K562 (cell line): Measurements from ENCODE around the gene C18orf63. TPM values are rescaled to one million over a fixed set of nuclear protein-coding genes. Genes with fewer than 3 reads are reported as not detected.

ENCODE experiments used
- ATAC-seq: fragments of 200-7000 bp; cut with Tn5 transposase; 3 replicates; pipeline ENCODE4 v1.9.1; 2020; ENCODE audit warnings: moderate library complexity
- BruUV-seq: library from RNA; stranded (reverse); fragments of 400-500 nt; replicated peaks from 2 replicates; lab custom pipeline; 2021; lab: Mats Ljungman, UMichigan
- CTCF ChIA-PET: fragments of 300-600 bp; formaldehyde crosslinking; extraction: SDS; loops from one replicate; lab custom pipeline; 2021; ENCODE audit warnings: low intra/inter-chr PET ratio; lab: Yijun Ruan, JAX
- POLR2A ChIA-PET: fragments of 300-600, 350-650 bp; sonication (Branson Sonifier 250); formaldehyde crosslinking; extraction: SDS; loops from one replicate; lab custom pipeline; 2021; ENCODE audit warnings: antibody characterized with exemption, inconsistent platforms; lab: Yijun Ruan, JAX
- DNase-seq, 4 experiments: peaks; one replicate each; pipeline versions ENCODE4 v3.0.0 to v3.0.0-alpha.2; 2011 to 2018; ENCODE audit warnings: low spot score in 3 of 4, mixed read lengths in 3 of 4; ENCODE audit errors: extremely low read depth in 1 of 4
- FAIRE-seq: peaks from 2 replicates; lab custom pipeline; 2011; peaks lifted over from hg19 to GRCh38; lab: Jason Lieb, UNC
- H2AFZ ChIP-seq: 2 replicates; pipeline ENCODE4 v1.6.0; 2011; ENCODE audit warnings: low read depth, low read length, control low read depth, inconsistent platforms
- H3K27ac ChIP-seq: fragments of 200-600 bp; 3 replicates; pipeline ENCODE4 v1.8.0; 2011; ENCODE audit warnings: low read depth, mild to moderate bottlenecking, control low read depth, inconsistent platforms, low read length, moderate library complexity, mixed read lengths; ENCODE audit errors: extremely low read depth
- H3K27me3 ChIP-seq, 2 experiments: fragments of 300-600 bp in 1 of 2; 2 replicates in 1 of 2; 3 replicates in 1 of 2; pipeline versions ENCODE4 v1.6.0 to v1.8.0; 2011; ENCODE audit warnings: inconsistent platforms in 2 of 2, low read length in 2 of 2, mild to moderate bottlenecking in 1 of 2, mixed read lengths in 1 of 2, moderate library complexity in 1 of 2; ENCODE audit not compliant: control insufficient read depth in 2 of 2, insufficient read depth in 2 of 2
- H3K36me3 ChIP-seq: fragments of 300-600 bp; 3 replicates; pipeline ENCODE4 v1.8.0; 2011; ENCODE audit warnings: mild to moderate bottlenecking, low read length, inconsistent platforms; ENCODE audit not compliant: control insufficient read depth, insufficient read depth
- H3K4me1 ChIP-seq, 2 experiments: fragments of 200-600 bp in 1 of 2; replicated peaks in 1 of 2; 2 replicates in 1 of 2; 3 replicates in 1 of 2; pipeline versions ENCODE4 v1.5.1 to v1.8.0; 2011; ENCODE audit warnings: inconsistent platforms in 2 of 2, low read length in 2 of 2, mild to moderate bottlenecking in 1 of 2, mixed read lengths in 1 of 2, moderate library complexity in 1 of 2; ENCODE audit not compliant: control insufficient read depth in 2 of 2, insufficient read depth in 2 of 2
- H3K4me2 ChIP-seq: 2 replicates; pipeline ENCODE4 v1.6.1; 2011; ENCODE audit warnings: low read length, control low read depth, inconsistent platforms, mixed read lengths; ENCODE audit not compliant: insufficient read depth
- H3K4me3 ChIP-seq: fragments of 200-600 bp; sonication (generic), shearing (Covaris generic); 2 replicates; pipeline ENCODE4 v1.5.1; 2016; ENCODE audit warnings: control low read depth, inconsistent platforms
- H3K79me2 ChIP-seq: fragments of 200-600 bp; 3 replicates; pipeline ENCODE4 v1.8.0; 2011; ENCODE audit warnings: low read length, inconsistent platforms; ENCODE audit not compliant: control insufficient read depth, insufficient read depth
- H3K9ac ChIP-seq, 2 experiments: 2 replicates each; pipeline versions ENCODE4 v1.6.0 to v1.6.1; 2011; ENCODE audit warnings: low read depth in 2 of 2, low read length in 2 of 2, control low read depth in 1 of 2, inconsistent platforms in 1 of 2, mild to moderate bottlenecking in 1 of 2, mixed read lengths in 1 of 2; ENCODE audit not compliant: insufficient read depth in 1 of 2
- H3K9me1 ChIP-seq: one replicate; pipeline ENCODE4 v1.6.0; 2011; ENCODE audit warnings: inconsistent platforms, mild to moderate bottlenecking, low read length, moderate library complexity; ENCODE audit not compliant: control insufficient read depth, insufficient read depth
- H3K9me3 ChIP-seq: replicated peaks from 2 replicates; pipeline ENCODE4 v1.5.1; 2011; ENCODE audit warnings: low read depth, low read length, inconsistent platforms; ENCODE audit not compliant: control insufficient read depth, insufficient read depth
- H4K20me1 ChIP-seq: replicated peaks from 2 replicates; pipeline ENCODE4 v1.6.1; 2011; ENCODE audit warnings: low read length, inconsistent platforms, mixed read lengths; ENCODE audit not compliant: control insufficient read depth, insufficient read depth
- ARID3B ChIP-seq: fragments of 250-450 bp; sonication (Bioruptor Pico); IDR thresholded peaks from 2 replicates; pipeline ENCODE4 v1.4.0; 2020; ENCODE audit warnings: borderline replicate concordance
- CTCF ChIP-seq, 3 experiments: IDR thresholded peaks in 2 of 3; conservative IDR thresholded peaks in 1 of 3; 2 replicates each; pipeline ENCODE4 v1.5.1; 2011 to 2012; ENCODE audit warnings: low read length in 3 of 3, mild to moderate bottlenecking in 3 of 3, control low read depth in 2 of 3, improper control_type of control experiment in 1 of 3, inconsistent platforms in 1 of 3, low read depth in 1 of 3, mixed read lengths in 1 of 3, moderate library complexity in 1 of 3; ENCODE audit not compliant: insufficient read depth in 2 of 3
- DEAF1 ChIP-seq: fragments of 450-650 bp; formaldehyde crosslinking; IDR thresholded peaks from 2 replicates; pipeline ENCODE4 v1.4.0; 2020; ENCODE audit warnings: mild to moderate bottlenecking, moderate library complexity
- ELF1 ChIP-seq: fragments of 200-800 bp; sonication (Bioruptor generic); IDR thresholded peaks from 2 replicates; pipeline ENCODE4 v1.6.1; 2016; ENCODE audit warnings: missing genetic modification characterization, missing compliant biosample characterization
- FOXA3 ChIP-seq, 2 experiments: fragments of 450-650 bp in 1 of 2; sonication (generic) in 1 of 2; formaldehyde crosslinking; IDR thresholded peaks in 1 of 2; conservative IDR thresholded peaks in 1 of 2; 2 replicates each; pipeline versions ENCODE4 v1.4.0 to v1.8.0; 2020 to 2022; ENCODE audit warnings: mild to moderate bottlenecking in 2 of 2, missing genetic modification reagents in 1 of 2
- HNRNPK ChIP-seq: fragments of 200-400 bp; formaldehyde crosslinking; IDR thresholded peaks from one replicate; pipeline ENCODE4 v1.6.1; 2018; ENCODE audit warnings: mild to moderate bottlenecking, low read depth, low read length; ENCODE audit not compliant: poor library complexity, severe bottlenecking
- MCM3 ChIP-seq: fragments of 450-650 bp; IDR thresholded peaks from 2 replicates; pipeline ENCODE4 v1.6.1; 2016
- RAD21 ChIP-seq, 2 experiments: fragments of 250-450 bp in 1 of 2; fragments of 450-650 bp in 1 of 2; sonication (Bioruptor Pico) in 1 of 2; formaldehyde crosslinking in 1 of 2; IDR thresholded peaks in 1 of 2; conservative IDR thresholded peaks in 1 of 2; 2 replicates each; pipeline versions ENCODE4 v1.4.0 to v1.8.0; 2020 to 2022; ENCODE audit warnings: mild to moderate bottlenecking in 2 of 2, moderate library complexity in 1 of 2
- SMC3 ChIP-seq: conservative IDR thresholded peaks from 2 replicates; pipeline ENCODE4 v1.6.1; 2011; ENCODE audit warnings: low read depth, low read length, improper control_type of control experiment; ENCODE audit not compliant: insufficient read depth
- ZEB2 ChIP-seq: fragments of 450-650 bp; IDR thresholded peaks from 2 replicates; pipeline ENCODE4 v1.6.1; 2016
- ZNF384 ChIP-seq: IDR thresholded peaks from 2 replicates; pipeline ENCODE4 v1.6.1; 2012; ENCODE audit warnings: low read depth, low read length, improper control_type of control experiment
- WGBS: fragments of 100-300 bp; shearing (Covaris generic); methylation state at CpG from one replicate; pipeline ENCODE4 v1.1.6; 2016; ENCODE audit warnings: low coverage, mixed read lengths; ENCODE audit not compliant: insufficient coverage; ENCODE audit errors: missing lambda C conversion rate; 5-methylcytosine and 5-hydroxymethylcytosine counted together
- in situ Hi-C: fragments of 300-500 bp; cut with MboI; formaldehyde crosslinking; loops from 4 replicates; pipeline ENCODE4 v1.15.0; 2018; ENCODE audit warnings: inconsistent platforms, mixed read lengths
- intact Hi-C: fragments of 100-400 bp; cut with micrococcal nuclease; formaldehyde crosslinking; loops from 2 replicates; pipeline ENCODE4 v1.14.2; 2022
- polyA plus RNA-seq, 8 experiments: library from polyadenylated mRNA; depleted of rRNA in 4 of 8; stranded (reverse) in 5 of 8; unstranded in 3 of 8; fragments of >200 nt; fragmentation: Nextera tagmentation in 2 of 8; fragmentation: Illumina TruSeq in 1 of 8; extraction: Ambion mirVana in 2 of 8; extraction: Trizol in 1 of 8; gene quantifications; 2 replicates each; pipeline versions ENCODE4 v1.2.1 to v1.2.3, GENCODE V29; 2011 to 2014; ENCODE audit warnings: inconsistent platforms in 1 of 8, missing spikeins in 1 of 8
- total RNA-seq, 7 experiments: library from RNA; depleted of rRNA in 6 of 7; stranded (reverse); fragments of >200 nt in 6 of 7; fragmentation: Illumina TruSeq in 2 of 7; extraction: Trizol in 2 of 7; gene quantifications; 2 replicates each; pipeline versions ENCODE4 v1.2.1 to v1.2.3, GENCODE V29; 2011 to 2021; ENCODE audit warnings: low replicate concordance in 1 of 7

Gene C18orf63
- total and polyA plus RNA-seq, 9 of the 15 experiments (the other 6 are each of a cell fraction or from before 2014, with no cell fraction given), result not detected

GRCh38 chr18:74342416-74343043, 26.9 kb downstream of the C18orf63 start:
- H3K79me2 ChIP-seq, result no peaks in the 10 kb centered on the region
- H4K20me1 ChIP-seq, result no peaks in the 10 kb centered on the region
- peak; percentile 55; the same call in 1 of the 3 replicates for ATAC-seq
- H3K36me3 ChIP-seq, result no peaks in the 10 kb centered on the region
- H3K27ac ChIP-seq, result no peak overlapping the region
- ChIA-PET CTCF (interaction anchor here (0.6 to 3.2 kb wide), 3 partner anchors 76 to 146 kb away, joined by 3 to 36 read pairs (median 5); no protein-coding TSS in a partner anchor), POLR2A (interaction anchor here (0.7 kb wide), 2 partner anchors 145 to 148 kb away, joined by 3 read pairs; no protein-coding TSS in a partner anchor)
- no peaks in the 10 kb centered on the region for H3K9me3 ChIP-seq
- peaks cover 0 to 8% of the 10 kb centered on the region in 2 experiments; a peak in 2 of 5 replicates for H3K4me1 ChIP-seq
- H3K27me3 ChIP-seq, result no peaks in the 10 kb centered on the region
- H3K4me3 ChIP-seq, result no peak overlapping the region
- peak; percentile 78 for FAIRE-seq
- intact Hi-C loops, result loop anchor here (1.0 to 5.0 kb wide), 4 partner anchors 100 to 1580 kb away; no protein-coding TSS in a partner anchor
- no peaks in the 10 kb centered on the region for H3K9me1 ChIP-seq
- no peak overlapping the region for H3K9ac ChIP-seq
- DNase-seq, result peak in 3 of 4 experiments; percentile 4 to 69 (median 9)
- no TSS peak for BruUV-seq
- no peak overlapping the region for H3K4me2 ChIP-seq
- in situ Hi-C loops, result loop anchor here (5.0 kb wide), 1 partner anchor 145 kb away; no protein-coding TSS in a partner anchor
- H2AFZ ChIP-seq, result peak overlapping the region; percentile 49; the same call in 1 of the 2 replicates
- 0% methylated on average over 4 of the region's 4 CpGs for WGBS
- TF ChIP-seq SMC3 (peak; percentile 63), ARID3B (no peak), ZNF384 (peak; percentile 74), HNRNPK (no peak), RAD21 (CRISPR knock-in tag; conservative IDR thresholded peaks at IDR 0.05 in 1 of 2, IDR thresholded peaks at IDR 0.05 in 1 of 2) (peak; percentile 84 to 90), ZEB2 (no peak), ELF1 (0 out of 2 replicates have a peak, but pooled peaks have one; percentile 26), MCM3 (no peak), CTCF (IDR thresholded peaks at IDR 0.05 in 2 of 3, conservative IDR thresholded peaks at IDR 0.05 in 1 of 3; ENCODE audit: insufficient read depth in 2 of 3, low read depth in 1 of 3, low read length in 3 of 3) (peak; percentile 25 to 77 (median 44); a peak in 3 of 6 replicates), DEAF1 (CRISPR knock-in tag) (peak; percentile 69), FOXA3 (CRISPR knock-in tag; conservative IDR thresholded peaks at IDR 0.05 in 1 of 2, IDR thresholded peaks at IDR 0.05 in 1 of 2) (no peak)
